ENCODE data around the gene CYTL1.
"Not testable (repeated sequence)": the region's sequence is repeated elsewhere in the genome, so short reads cannot be mapped to it uniquely, and the experiment has no call there.

Gene CYTL1

DNA sequence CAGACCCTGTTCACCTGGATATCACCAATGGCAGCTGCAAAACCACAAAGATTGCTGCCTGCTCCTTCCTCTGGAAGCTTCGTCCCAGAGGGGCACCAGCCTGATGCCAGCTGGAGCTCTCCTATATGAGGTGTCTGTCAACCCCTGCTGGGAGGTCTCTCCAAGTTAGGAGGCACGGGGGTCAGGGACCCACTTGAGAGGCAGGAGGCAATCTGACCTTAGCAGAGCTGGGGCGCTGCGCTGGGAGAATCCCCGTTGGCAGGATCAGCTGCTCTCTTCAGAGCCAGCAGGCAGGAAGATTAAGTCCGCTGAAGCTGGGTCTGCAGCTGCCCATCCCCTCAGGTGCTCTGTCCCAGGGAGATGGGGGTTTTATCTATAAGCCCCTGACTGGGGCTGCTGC is 17.6 kb downstream of the CYTL1 start:
- not testable (repeated sequence) for DNase-seq (ENCODE audit: low spot score)

DNA sequence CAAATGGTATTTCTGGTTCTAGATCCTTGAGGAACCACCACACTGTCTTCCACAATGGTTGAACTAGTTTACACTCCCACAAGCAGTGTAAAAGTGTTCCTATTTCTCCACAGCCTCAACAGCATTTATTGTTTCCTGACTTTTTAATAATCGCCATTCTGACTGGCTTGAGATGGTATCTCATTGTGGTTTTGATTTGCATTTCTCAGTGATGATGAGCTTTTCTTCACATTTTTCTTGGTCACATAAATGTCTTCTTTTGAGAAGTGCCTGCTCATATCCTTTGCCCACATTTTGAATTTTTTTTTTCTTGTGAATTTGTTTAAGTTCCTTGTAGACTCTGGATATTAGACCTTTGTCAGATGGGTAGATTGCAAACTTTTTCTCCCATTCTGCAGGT is 22.3 kb downstream of the CYTL1 start:
- DNase-seq (ENCODE audit: low spot score): not testable (repeated sequence)

DNA sequence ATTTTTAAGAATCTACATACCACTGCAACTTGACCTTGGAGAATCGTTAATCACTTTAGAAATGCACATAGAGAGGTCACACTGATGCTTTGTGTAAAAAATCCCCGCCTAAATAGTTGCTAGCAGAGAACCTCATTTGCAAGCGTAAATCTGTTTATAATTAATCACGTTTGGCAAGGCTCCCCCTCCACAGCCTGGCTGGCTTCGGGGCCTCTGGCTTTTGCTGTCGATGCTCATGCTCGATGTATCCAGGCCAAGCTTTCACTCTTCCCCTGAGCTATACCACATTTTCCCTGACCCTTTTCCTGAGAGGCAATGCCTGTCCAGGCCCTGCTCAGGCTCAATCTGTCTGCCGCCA is 23.4 kb downstream of the CYTL1 start:
- no peak for DNase-seq (ENCODE audit: low spot score)

DNA sequence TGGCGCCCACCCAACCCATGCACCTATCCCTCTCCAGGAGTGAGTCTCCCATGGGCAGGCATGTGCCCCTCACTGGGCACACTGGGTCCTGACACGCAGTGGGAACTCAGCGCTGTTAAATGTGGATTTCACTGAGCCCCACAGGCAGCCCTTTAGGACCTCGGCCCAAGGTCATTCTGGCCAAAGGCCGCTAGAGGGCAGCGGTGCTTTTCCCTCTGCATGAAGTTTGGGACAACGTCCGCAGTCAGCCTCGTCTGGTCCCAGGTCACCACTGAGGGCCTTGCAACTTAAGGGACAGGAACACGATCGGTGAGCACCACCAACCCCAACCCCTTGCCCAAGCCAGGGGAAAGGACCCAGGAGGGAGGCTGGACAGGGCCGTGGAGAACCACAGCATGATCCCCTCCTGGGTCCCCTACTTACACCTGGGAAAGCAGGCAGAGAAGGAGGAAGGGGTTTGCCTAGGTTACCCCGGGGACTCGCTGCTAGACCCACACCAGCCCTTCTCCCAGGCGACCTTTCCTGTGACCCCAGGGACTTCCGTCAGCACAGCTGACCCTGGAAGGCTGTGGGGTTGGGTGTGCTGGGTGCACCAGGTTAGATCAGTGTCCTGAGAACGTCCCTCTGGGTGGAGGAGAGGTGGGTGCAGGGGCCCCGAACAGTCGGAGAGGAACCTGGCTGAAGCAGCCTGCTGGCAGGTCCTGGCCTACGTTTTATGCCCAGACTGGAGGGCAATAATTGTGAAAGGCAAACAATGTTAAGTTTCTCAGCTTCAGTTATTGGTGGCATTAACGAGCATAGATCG is 24.0 kb downstream of the CYTL1 start:
- DNase-seq (ENCODE audit: low spot score): peak; percentile 65

DNA sequence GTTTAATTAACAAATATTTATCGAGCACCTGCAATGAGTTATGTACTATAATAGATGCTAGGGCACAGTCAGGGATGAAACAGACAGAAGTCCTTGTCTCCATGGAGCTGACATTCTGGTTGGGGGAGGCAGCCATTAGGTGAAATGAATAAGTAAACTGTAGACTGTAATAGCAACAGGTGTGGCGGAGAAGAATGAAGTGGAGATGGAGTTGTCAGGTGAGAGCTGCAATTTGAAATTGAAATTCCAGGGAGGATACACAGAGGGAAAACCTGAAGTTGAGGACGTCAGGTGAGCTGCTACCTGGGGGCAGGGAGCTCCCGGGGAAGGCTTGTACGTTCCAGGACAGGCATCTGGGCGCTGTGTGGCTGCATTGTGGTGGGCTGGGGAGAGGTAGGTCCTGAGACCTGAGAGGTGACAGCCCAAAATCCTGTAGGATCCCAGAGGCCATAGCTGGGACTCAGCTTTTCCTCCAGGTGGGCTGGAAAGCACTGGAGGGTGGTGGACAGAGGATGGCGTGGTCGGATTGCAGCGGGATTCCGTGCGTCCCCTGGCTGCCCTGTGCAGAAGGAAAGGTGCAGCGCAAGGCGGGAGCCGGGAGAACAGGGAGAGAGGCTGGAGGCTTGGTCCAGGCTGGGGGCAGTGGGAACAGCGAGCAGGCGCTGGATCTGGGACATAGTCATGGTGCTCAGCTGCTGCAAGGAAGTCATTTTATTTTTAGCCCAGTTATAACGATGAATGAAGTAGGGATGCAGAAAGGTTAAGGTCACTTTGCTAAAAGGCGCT is 24.8 kb downstream of the CYTL1 start:
- DNase-seq (ENCODE audit: low spot score): no peak

DNA sequence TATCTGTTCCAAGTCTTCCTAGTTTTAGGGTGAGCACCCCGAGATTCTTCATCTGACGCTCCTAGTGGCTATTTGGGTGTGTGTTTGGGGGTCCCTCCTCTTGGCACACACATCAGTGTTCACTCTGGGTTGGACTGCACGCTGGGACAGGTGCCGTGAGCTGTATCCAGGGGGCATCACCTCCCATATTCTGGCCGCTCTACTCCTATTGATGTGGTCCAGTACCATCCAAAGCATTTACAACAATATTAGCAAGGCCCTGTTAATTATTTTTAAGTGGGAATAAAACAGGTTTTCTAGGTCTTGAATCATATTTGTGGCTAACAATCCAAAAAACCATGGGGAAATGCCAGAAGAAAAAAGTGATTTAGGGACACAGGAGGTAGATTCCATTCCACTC is 26.4 kb downstream of the CYTL1 start:
- DNase-seq (ENCODE audit: low spot score): no peak

DNA sequence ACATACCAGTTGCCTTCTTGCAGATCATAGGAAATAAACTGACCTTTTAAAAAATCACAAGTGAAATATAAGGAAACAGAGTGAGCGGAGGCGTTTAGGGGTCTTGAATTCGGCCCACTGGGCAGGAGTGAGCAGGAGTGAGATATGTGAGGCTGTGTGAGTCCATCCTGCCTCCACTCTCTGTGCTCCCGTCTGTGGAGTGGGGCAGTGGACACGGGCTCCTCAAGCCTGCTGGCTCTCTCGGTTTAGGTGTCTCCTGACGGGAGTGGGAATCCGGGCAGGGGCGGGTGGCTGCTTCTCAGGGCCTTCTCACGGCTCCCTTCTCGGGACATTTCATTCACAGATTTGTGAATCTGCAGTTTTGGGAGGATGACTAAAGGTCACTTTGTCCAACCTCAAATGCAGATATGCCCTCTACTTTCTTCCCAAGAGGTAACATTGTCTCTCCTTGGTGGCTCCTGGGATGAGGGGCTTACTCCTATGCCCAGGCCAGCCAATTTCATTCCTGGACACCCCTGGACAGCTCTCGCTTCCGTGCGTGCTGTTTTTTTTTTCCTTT is 27.6 kb downstream of the CYTL1 start:
- DNase-seq (ENCODE audit: low spot score): no peak

DNA sequence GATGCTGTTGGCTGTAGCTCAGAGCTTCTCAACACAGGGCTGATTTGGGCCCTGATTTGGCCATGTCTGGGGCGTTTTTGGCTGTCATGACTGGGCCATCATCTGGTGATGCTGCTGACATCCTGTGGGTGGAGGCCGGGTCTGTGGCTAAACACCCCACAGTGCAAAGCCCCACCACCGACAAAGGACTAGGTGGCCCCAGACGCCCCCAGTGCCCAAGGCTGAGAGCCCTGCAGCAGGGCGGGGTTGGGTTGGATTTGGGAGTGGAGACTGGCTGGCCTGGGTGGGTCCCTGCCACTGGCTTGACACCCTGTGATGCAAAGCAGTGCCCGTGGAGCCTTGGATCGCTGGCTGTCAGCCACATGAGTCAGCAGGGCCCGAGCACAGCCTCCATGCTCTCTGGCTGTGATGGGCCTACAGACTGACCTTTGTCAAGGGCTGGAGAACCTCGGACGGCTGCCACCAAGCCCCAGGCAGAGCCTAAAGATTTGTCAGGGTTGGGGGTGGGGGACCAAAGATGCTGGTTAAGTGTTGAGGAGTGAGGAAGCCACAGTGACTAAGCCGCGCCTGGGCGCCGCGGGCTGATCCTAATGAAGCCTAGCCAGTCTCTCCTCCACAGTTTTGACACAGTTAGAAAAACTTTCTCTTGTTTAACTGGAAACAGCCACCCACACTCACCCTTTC is 28.3 kb downstream of the CYTL1 start:
- DNase-seq (ENCODE audit: low spot score): no peak

DNA sequence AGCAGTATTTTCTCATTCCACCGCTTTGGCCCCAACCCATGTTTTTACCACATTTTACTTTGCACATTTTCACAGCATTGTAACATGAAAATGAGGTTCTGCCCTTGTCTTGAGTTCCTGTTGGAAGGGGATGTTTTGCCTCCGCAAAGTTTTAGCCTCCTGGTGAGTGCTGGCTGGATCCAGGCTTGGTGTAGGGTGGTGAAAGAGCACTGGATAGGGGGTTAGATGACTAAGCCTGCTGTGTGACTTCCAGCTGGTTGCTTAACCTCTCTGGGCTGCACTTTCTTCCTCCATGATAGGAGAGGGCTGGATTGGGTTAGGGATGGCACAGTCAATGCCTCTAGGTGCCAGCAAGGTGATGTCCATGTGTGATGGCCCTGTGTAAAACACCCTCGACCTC is 28.9 kb downstream of the CYTL1 start:
- DNase-seq (ENCODE audit: low spot score): no peak

DNA sequence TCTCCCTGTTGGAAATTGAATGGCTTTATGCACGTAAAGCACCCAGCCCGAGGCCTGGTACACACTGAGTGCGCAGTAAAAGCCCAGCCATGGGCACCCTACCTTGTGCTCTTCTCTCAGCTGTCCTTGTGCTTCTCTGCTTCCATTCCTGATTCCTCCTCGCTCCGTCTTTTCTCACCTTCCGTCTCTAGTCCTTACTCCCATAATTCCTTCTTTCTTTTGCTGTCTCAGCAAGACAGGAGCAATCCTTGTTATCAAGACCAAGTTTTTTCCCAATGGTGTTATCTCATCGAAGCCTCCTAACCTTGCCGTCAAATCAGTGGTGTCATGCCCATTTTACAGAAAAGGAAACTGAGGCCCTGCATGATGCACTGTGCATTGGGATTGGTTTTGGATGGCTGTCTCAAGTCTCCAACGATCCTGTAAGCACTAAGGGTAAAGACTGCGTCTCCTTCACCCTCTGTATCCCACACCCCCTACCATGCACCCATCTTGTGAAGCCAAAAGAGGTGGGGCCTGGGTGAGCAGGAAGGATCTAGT is 30.1 kb downstream of the CYTL1 start:
- no peak for DNase-seq (ENCODE audit: low spot score)

DNA sequence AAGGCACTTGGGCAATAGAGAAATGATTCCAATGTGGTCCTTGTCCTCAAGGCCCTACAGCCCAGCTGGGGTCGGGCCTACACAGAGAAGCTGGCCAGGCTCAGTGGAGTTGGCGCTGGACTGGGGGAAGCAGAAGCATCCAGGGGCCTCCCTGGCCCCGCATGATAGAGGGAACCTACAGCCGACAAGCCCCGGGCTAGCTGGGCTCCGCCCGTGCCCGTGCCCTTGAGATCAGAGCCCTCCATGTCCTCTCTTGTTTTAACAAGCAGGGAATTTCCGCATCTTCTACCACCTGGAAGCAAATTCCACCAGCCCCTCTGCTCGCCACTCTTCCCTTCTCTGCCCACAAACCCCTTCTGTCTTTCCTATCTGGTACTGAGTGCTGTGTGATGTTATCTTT is 31.6 kb downstream of the CYTL1 start:
- DNase-seq (ENCODE audit: low spot score): no peak

DNA sequence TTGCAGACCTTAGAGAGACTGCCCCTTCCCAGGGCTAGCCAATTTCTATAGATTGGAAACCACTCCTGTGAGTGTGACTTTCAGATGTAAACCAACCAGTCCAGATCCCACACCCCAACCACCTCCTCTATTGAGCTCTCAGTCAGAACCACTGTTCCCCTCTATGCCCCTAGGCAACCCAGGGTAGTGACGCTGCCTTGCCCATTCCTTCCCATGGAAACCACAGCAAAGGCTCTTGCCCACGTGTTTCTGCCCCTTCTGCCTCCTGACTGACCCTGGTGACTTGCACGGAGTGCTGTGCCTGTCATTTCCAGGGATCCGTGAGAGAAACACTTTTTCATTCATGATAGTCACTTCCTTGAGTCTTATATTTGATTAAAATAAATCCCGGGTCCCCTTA is 32.4 kb downstream of the CYTL1 start:
- no peak for DNase-seq (ENCODE audit: low spot score)

DNA sequence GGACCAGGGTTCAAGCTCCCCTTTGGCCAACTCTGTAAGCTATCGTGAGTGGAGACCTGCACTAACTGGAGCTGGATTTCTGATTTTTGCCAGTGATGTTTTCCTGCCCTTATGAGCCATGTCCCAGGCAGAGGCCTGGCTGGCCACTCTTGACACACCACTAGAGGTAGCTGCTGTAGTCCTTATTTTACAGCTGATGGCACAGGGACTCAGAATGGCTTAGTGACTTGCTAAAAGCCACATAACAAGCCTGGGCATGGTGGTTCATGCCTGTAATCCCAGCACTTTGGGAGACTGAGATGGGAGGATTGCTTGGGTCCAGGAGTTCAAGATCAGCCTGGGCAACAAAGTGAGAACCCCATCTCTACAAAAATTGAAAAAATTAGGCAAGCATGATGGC is 33.4 kb downstream of the CYTL1 start:
- DNase-seq (ENCODE audit: low spot score): no peak

DNA sequence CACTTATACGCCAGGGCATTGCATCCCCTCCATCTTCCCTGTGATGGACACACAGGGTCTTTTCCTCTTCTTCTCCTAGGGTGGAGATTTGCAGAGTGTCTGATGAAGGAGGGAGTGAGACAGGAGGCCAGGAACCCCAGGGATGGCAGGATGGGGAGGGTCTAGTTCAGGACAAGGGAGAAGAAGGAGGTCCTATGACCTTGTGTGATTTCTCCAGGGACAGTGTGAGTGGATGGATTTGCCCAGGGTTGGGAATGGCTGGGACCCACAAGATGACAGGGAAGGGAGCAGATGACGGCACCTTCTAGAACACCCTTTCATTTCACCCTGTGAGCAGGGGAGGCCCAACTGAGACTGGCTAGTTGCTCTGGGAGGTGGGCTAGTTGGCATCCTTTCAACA is 34.2 kb downstream of the CYTL1 start:
- no peak for DNase-seq (ENCODE audit: low spot score)

DNA sequence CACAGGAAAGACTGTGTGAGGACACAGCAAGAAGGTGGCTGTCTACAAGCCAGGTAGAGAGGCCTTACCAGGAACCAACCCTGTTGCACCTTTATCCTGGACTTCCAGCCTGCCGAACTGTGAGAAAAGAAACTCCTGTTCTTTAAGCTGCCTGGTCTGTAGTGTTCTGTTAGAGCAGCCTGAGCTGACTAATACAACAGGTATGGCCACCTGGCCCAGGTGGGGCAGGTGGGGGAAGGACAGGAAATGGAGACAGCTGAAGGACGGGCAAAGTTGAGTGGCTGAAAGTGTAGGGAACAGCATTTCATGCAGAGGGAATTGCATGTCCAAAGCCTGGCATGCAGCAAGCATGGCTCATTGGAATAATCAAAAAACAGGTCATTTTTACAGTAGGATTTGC is 35.1 kb downstream of the CYTL1 start:
- DNase-seq (ENCODE audit: low spot score): no peak

DNA sequence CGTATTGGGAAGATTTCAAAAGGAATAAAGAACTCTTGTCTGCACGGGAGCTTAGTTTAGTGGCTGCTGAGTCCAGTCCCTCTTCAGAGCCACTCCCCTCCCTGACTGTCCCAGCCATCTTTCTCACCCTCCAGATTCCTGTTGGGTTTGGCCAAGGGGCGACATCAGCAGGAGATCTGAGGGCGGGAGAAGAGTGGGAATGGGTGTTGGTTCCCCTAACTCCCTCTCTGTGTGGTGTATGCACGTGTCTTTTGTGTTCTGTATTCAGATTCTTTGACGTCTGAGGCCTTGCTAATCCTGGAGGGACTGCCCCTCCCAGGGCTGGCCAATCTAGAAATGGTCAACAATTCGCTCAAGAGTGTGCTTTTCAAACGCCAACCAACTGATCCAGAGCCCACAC is 37.4 kb downstream of the CYTL1 start:
- no peak for DNase-seq (ENCODE audit: low spot score)

DNA sequence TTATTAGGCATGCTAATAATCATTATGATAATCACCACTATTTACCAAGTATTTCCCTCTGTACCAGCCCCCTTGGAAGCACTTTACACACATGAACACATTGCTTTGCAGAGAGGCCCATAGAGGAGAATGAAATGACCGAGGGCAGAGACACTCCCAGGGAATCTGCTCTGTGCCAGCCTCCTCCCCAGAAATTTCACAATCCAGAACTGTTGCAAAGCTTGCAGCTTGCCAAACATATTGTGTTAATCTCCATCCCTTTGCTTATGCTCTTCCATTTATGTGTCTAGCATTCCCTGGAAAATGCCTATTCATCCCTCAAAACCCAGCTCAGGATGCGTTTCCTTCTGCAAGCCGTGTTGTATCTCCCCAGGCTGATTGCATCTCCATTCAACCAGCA is 37.8 kb downstream of the CYTL1 start:
- DNase-seq (ENCODE audit: low spot score): no peak

DNA sequence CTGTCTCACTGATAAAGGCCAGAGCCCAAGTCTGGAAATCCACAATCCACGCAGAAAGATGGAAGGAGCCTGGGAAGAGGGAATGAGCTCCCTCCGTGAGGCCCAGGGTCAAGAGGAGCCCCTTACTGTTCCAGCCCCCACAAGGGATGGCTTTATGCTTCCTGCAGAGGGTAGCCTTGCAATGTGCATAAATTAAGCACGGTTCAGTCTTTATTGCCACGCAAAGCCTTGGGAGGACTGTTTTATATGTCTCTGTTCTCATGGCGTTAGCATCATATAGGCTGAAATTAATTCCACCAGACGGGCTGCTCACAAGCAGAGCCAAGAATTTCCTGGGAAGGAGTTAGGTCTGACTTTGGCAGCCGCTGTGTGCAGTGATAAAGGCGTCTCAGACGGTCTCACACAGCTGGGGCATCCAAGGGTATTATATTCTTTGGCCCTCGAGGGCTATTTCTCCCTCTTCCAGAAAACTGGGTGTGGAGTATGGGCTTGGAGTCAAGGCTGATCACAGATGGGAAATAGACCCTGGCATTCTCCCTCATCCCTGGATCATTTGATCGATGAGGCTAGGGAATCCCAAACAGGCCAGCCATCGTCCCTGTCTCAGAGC is 38.5 kb downstream of the CYTL1 start:
- no peak for DNase-seq (ENCODE audit: low spot score)

DNA sequence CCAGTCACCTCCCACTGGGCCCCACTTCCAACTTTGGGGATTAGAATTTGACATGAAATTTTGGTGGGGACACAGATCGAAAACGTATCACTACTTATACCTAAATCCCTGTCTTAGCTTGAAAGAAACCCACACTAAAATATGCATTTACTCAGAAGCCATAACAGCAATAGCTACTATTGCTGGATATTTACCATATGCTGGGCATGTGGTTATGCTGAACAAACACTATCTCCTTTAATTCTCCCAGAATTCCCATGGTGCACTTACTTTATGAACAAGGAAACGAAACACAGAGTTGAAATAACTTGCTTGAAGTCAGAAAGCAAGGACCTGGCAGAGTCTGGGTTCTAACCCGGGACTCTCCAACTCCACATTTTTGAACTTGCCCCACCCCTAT is 39.3 kb downstream of the CYTL1 start:
- DNase-seq (ENCODE audit: low spot score): no peak

DNA sequence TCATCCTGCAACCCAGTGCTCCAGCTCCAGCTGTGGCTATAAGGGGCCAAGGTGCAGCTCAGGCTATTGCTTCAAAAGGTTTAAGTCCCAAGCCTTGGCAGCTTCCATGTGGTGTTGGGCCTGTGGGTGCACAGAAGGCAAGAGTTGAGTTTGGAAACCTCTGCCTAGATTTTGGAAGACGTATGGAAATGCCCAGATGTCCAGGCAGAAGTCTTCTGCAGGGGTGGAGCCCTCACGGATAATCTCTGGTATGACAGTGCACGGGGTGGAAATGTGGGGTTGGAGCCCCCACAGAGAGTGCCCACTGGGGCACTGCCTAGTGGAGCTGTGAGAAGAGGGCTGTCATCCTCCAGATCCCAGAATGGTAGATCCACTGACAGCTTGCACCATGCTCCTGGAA is 44.5 kb downstream of the CYTL1 start:
- no peak for DNase-seq (ENCODE audit: low spot score)

DNA sequence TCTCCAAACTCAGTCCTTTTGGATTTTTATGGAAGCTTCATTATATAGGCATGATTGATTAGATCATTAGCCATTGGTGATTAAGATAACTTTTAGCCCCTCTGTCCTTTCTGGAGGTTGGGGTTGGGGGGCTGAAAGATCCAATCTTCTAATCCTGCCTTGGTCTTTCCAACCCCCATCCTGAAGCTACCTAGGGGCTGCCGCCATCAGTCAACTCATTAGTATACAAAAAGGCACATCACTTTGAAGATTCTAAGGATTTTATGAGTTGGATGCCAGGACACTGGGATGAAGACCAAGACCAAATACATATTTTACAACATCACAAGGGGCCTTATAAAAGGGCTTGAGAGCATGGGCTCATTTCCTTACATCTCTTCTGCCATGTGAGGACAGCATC is 47.5 kb downstream of the CYTL1 start:
- DNase-seq (ENCODE audit: low spot score): no peak

DNA sequence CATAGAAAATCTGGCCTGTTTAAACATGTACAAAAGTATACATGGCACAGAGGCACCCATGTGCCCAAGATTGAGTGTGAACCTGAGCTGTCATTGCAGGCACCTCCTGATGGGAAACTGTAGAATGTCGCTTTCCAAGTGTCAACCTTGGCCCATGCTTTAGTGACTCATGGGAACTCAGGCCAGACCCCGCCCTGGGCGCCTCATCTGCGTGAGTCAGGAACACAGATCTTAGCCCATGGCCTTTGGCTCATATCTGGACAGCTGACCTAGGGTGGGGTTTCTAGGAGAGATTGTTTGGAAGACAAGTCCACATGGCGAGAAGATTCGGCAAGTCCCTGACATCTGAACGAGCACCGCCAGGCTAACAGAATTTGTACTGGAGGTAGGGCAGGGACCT is 50.0 kb downstream of the CYTL1 start:
- DNase-seq (ENCODE audit: low spot score): no peak

All from kidney capillary endothelial cell (primary cell).